Measurements from ENCODE around the gene ZNF613.
A peak's percentile ranks its signal among the peaks of the same experiment; 100 is the strongest.
"Not testable (repeated sequence)": the region's sequence is repeated elsewhere in the genome, so short reads cannot be mapped to it uniquely, and the experiment has no call there.

Gene ZNF613

GRCh38 chr19:51944798-51945552, 17.7 kb downstream of the ZNF613 start:
- no peak for DNase-seq

GRCh38 chr19:51946602-51947001, 19.3 kb downstream of the ZNF613 start:
- DNase-seq, result no peak

DNA sequence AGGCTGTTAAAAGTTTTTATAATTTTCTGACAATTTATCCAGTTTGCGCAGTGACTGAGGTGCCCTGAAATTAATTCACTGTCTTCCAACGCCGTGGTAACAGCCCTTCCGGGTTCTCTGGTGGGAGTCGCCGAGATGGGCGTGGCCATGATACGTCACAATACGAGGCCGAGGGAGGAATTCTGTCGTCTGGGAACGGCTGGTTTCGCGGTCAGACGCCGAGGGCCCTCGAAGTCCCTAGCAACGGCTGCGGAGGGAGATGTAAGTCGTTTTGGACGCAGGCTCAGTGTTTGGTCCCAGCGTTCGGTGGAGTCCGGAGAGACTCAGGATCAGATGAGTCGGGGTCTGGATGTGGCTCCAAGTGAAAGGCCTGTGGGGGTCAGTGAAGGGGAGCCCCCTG, 21.7 kb downstream of the ZNF613 start:
- DNase-seq, result no peak

GRCh38 chr19:51957846-51958245, 30.6 kb downstream of the ZNF613 start:
- DNase-seq, result not testable (repeated sequence)

DNA sequence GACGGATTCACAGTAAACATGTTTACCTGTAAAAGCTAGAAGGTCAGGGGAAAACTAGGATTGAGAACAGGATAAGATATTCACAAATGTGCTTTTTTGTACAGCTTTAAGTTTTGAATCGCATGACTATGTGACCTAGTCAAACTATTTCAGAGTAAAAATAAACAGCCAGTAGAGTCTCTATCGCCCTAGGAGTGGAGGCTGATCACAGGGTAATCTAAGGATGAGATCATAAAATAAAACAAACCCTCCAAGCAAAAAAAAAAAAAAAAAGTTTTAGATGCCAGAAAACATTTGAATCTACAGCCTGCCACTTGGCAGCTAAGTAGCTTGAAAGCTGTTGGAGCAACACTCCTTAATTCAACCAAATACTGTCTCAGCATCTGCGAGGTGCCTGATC, 32.5 kb downstream of the ZNF613 start:
- no peak for DNase-seq

DNA sequence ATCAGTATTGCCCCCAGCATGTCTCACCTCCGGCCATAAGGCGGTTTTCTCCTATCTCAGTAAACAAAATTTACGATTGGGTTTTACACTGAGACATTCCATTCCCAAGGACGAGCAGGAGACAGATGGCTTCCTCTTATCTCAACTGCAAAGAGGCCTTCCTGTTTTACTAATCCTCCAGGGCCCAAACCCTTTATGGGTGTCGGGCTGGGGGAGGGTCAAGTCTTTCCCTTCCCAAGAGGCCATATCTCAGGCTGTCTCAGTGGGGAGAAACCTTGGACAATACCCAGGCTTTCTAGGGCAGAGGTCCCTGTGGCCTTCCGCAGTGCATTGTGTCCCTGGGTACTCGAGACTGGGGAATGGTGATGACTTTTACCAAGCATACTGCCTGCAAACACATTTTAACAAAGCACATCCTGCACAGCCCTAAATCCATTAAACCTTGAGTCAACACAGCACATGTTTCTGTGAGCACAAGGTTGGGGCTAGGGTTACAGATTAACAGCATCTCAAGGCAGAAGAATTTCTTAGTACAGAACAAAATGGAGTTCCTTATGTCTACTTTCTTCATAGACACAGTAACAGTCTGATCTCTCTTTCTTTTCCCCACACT, 33.5 kb downstream of the ZNF613 start:
- DNase-seq, result peak; percentile 58

DNA sequence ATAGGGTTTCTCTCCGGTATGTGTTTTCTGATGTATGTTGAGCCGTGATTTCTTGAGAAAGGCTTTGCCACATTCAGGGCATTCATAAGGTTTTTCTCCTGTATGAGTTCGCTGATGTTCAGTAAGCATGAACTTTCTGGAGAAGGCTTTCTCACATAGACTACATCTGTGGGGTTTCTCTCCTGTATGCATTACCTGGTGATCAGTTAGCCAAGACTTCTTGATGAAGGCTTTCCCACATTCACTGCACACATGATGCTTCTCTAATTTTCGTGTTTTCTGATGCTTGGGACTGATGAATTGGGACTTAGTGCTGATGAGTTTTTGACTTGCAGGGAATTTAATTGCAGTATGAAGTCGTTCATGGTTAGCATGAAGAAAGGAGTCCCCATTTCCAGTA, 38.3 kb downstream of the ZNF613 start:
- DNase-seq, result no peak

GRCh38 chr19:51970718-51971117, 43.4 kb downstream of the ZNF613 start:
- DNase-seq, result no peak

DNA sequence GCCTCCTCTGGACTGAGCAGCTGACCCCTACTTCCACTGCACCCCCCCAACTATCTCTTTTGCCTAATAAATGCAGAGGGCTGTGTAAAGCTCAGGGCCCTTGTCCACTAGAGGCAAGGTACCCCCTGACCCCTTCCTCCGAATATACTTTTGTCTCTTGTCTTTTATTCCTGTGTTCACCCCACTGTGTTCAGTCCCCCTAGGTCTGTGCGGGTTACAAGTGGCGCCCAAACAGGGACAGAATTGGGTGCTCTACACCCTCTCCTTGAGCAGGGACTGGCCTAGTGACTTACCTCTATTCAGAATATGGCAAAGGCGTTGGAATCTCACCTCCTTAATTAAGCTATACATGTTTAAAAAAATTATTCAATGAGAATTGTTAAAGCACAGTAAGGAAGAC, 44.4 kb downstream of the ZNF613 start:
- no peak for DNase-seq

DNA sequence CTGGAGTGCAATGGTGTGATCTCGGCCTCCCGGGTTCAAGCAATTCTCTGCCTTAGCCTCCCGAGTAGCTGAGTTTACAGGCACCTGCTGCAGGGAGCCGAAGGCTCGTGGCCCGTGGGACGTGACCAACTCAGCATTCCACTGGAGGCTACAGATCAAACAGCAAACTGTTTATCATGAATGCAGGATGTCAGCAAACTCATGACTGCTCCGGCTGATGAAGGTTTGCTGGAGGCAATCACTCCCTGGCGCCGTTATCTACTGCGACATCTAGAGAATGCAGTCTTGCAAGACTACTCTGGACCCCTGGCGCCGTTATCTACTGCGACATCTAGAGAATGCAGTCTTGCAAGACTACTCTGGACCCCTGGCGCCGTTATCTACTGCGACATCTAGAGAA, 48.5 kb downstream of the ZNF613 start:
- DNase-seq, result not testable (repeated sequence)

DNA sequence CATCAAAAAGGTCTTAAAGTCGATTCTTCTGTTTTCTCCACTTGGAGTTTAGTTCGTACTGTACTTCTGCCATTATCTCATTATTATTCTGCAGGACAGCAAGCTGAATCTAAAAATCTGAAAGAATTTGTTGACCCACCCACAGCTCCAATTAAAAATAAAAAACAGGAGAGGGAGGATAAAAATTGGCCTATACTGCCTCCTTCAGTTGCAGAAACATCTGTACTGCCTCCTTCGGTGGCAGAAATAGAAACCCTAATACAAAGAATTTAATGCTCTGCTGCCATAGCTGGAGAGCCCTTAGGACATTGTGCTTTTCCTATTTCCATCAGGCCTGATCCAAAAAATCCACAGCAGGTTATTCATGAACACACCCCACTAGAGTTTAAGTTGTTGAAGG, 49.6 kb downstream of the ZNF613 start:
- DNase-seq, result no peak

DNA sequence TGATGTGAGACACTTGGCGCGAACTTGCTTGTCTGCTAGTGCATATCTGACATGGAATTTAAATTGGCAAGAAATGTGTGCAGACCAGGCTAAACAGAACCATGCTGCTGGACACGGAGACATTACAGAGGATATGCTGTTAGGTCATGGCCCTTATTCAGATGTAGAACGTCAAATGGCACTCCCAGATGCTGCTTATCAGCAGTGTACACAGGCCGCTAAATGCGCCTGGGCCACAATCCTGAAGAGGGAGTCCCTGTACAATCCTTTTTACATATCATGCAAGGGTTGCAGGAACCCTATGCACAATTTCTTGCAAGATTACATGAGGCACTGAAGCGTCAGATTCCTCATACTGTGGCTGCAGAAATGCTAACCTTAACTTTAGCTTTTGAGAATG, 50.1 kb downstream of the ZNF613 start:
- no peak for DNase-seq

DNA sequence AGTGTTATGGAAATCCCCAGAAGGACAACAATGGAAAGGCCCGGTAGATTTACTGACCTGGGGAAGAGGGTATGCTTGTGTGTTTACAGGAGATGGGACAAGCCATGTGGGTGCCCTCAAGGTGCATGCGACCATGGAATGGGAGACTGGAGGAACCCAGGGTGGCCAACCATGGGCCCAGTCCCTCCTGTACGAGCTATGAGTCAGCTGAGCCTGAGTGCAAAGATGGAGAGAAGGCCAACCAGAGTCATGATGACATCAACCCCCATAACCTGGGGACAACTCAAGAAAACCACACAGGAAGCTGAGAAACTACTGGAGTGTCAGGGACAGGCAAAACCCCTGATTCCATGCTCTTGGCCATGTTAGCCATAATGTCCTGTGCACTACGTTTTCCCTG, 51.6 kb downstream of the ZNF613 start:
- DNase-seq, result no peak

- no peak for DNase-seq
Measured at GRCh38 chr19:51980116-51980736, 53.0 kb downstream of the ZNF613 start.

GRCh38 chr19:51980926-51981325, 53.7 kb downstream of the ZNF613 start:
- not testable (repeated sequence) for DNase-seq

- DNase-seq, result no peak
Measured at GRCh38 chr19:51983361-51983760, 56.1 kb downstream of the ZNF613 start.

DNA sequence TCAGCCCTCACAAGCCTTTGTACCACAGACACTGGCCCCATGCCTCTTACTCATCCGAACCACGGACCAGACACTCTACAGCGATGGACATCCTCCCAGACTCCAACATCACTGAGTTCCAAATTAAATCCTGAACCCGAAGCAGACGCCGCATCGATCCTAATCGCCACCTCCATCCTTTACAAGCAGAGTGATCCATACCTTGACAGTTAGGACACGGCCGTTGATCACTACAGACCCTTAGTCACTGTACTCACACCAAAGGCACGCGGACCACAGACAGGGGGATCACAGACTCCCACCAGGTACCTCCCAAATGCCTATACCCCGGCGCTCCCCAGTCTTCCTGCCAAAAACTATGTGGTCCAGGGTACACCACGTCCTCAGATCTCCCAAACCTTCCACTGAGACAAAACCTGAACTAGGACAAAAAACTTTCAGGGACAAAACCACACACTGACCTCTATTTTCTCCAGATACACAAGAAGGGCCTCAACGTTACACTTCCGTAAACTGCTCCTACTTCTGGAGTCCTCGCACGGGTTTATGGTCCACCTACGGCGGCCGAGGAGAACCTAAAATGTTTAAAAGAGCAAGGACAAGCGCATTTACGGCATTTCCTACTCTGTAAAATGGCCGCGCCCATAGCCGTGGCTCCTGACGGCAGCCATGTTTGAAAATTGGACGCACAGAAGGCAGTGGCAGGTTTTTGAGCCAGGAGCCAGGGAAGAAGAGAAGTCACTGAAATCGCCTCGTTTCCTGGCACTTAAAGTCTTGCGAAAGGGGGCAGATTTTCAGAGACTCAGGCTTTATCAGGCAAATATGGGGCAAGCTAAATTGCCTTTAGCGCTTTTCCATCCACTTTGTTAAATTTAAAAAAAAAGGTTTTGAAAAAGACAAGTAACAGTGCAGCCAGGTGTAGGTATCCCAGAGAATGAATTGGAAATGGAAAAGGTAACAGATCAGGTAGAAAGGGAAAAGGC, 59.3 kb downstream of the ZNF613 start, which contains the start of gene ZNF350:
Gene ZNF350 (minus strand): TSS at position 532 of the 983 bp plus-strand sequence. CDS start 12,480 bp downstream, outside the sequence.
- peak; percentile 85 for DNase-seq

- no peak for DNase-seq
Measured at GRCh38 chr19:51993422-51993821, 66.2 kb downstream of the ZNF613 start.

- no peak for DNase-seq
Measured at GRCh38 chr19:51994048-51994644, 66.9 kb downstream of the ZNF613 start.
